ENCODE results near the gene NOS1AP.
"Not testable (repeated sequence)": the region's sequence is repeated elsewhere in the genome, so short reads cannot be mapped to it uniquely, and the experiment has no call there.

The NOS1AP gene

GRCh38 chr1:162040001-162040400 lies 29.5 kb upstream of the NOS1AP start:
- DNase-seq: no peak
- no peaks in the 10 kb centered on the region for H3K36me3 Mint-ChIP-seq (ENCODE audit: low read depth)

GRCh38 chr1:162040657-162041056 lies 28.8 kb upstream of the NOS1AP start:
- Mint-ChIP-seq H3K4me3 (no peak overlapping the region), H3K27ac (no peak overlapping the region), H3K36me3 (ENCODE audit: low read depth) (no peaks in the 10 kb centered on the region), H3K4me1 (peaks cover 2% of the 10 kb centered on the region), H3K27me3 (peaks cover 11% of the 10 kb centered on the region), H3K9me3 (peaks cover 4% of the 10 kb centered on the region)
- no peak for ATAC-seq
- no peak for DNase-seq

More at GRCh38 chr1:162040001-162040400, 29.5 kb upstream of the NOS1AP start:
- H3K4me1 Mint-ChIP-seq: peaks cover 8% of the 10 kb centered on the region
- H3K27me3 Mint-ChIP-seq: peaks cover 11% of the 10 kb centered on the region
- H3K4me3 Mint-ChIP-seq: no peak overlapping the region
- no peak overlapping the region for H3K27ac Mint-ChIP-seq
- no peak for ATAC-seq
- peaks cover 4% of the 10 kb centered on the region for H3K9me3 Mint-ChIP-seq

GRCh38 chr1:162042361-162042760 lies 27.1 kb upstream of the NOS1AP start:
- ATAC-seq: no peak
- Mint-ChIP-seq H3K4me3 (no peak overlapping the region), H3K4me1 (no peaks in the 10 kb centered on the region), H3K9me3 (peaks cover 4% of the 10 kb centered on the region), H3K27ac (no peak overlapping the region), H3K36me3 (ENCODE audit: low read depth) (no peaks in the 10 kb centered on the region), H3K27me3 (peaks cover 9% of the 10 kb centered on the region)
- no peak for DNase-seq

- no peak for DNase-seq
- Mint-ChIP-seq H3K4me1 (no peaks in the 10 kb centered on the region), H3K27me3 (peaks cover 2% of the 10 kb centered on the region), H3K27ac (no peak overlapping the region), H3K36me3 (ENCODE audit: low read depth) (no peaks in the 10 kb centered on the region), H3K4me3 (no peak overlapping the region), H3K9me3 (peaks cover 4% of the 10 kb centered on the region)
- ATAC-seq: no peak
Observed at GRCh38 chr1:162046921-162047320, 22.6 kb upstream of the NOS1AP start.

GRCh38 chr1:162053949-162054348 lies 15.5 kb upstream of the NOS1AP start:
- H3K9me3 Mint-ChIP-seq, ATAC-seq: not testable (repeated sequence)

GRCh38 chr1:162055062-162055461 lies 14.4 kb upstream of the NOS1AP start:
- H3K4me1 Mint-ChIP-seq: no peaks in the 10 kb centered on the region
- no peak for DNase-seq
- no peak overlapping the region for H3K4me3 Mint-ChIP-seq
- no peak overlapping the region for H3K27ac Mint-ChIP-seq
- H3K27me3 Mint-ChIP-seq: peaks cover 6% of the 10 kb centered on the region
- ATAC-seq: peak; percentile 53
- H3K9me3 Mint-ChIP-seq: no peaks in the 10 kb centered on the region
- H3K36me3 Mint-ChIP-seq (ENCODE audit: low read depth): no peaks in the 10 kb centered on the region

More at GRCh38 chr1:162053949-162054348, 15.5 kb upstream of the NOS1AP start:
- not testable (repeated sequence) for H3K4me1 Mint-ChIP-seq; H3K36me3 Mint-ChIP-seq (ENCODE audit: low read depth); DNase-seq; H3K27me3 Mint-ChIP-seq; H3K4me3 Mint-ChIP-seq; H3K27ac Mint-ChIP-seq

- Mint-ChIP-seq H3K27me3 (peaks cover 6% of the 10 kb centered on the region), H3K4me3 (no peak overlapping the region)
- ATAC-seq: peak; percentile 69
Observed at GRCh38 chr1:162056043-162056442, 13.4 kb upstream of the NOS1AP start.

GRCh38 chr1:162056579-162056978 lies 12.9 kb upstream of the NOS1AP start:
- Mint-ChIP-seq H3K27ac (no peak overlapping the region), H3K9me3 (no peaks in the 10 kb centered on the region), H3K4me3 (no peak overlapping the region), H3K36me3 (ENCODE audit: low read depth) (no peaks in the 10 kb centered on the region), H3K4me1 (no peaks in the 10 kb centered on the region), H3K27me3 (peaks cover 6% of the 10 kb centered on the region)
- no peak for DNase-seq
- ATAC-seq: no peak

More at GRCh38 chr1:162056043-162056442, 13.4 kb upstream of the NOS1AP start:
- Mint-ChIP-seq H3K27ac (no peak overlapping the region), H3K4me1 (no peaks in the 10 kb centered on the region), H3K36me3 (ENCODE audit: low read depth) (no peaks in the 10 kb centered on the region), H3K9me3 (no peaks in the 10 kb centered on the region)
- peak; percentile 46 for DNase-seq

GRCh38 chr1:162059721-162060120 lies 9.8 kb upstream of the NOS1AP start:
- Mint-ChIP-seq H3K4me3 (no peak overlapping the region), H3K36me3 (ENCODE audit: low read depth) (no peaks in the 10 kb centered on the region), H3K27me3 (peaks cover 5% of the 10 kb centered on the region), H3K27ac (no peak overlapping the region), H3K4me1 (no peaks in the 10 kb centered on the region), H3K9me3 (no peaks in the 10 kb centered on the region)
- ATAC-seq (no peak), DNase-seq (no peak)

- ATAC-seq: no peak
- Mint-ChIP-seq H3K9me3 (no peaks in the 10 kb centered on the region), H3K27ac (no peak overlapping the region), H3K4me1 (no peaks in the 10 kb centered on the region), H3K36me3 (ENCODE audit: low read depth) (no peaks in the 10 kb centered on the region), H3K27me3 (peaks cover 11% of the 10 kb centered on the region), H3K4me3 (no peak overlapping the region)
- DNase-seq: no peak
Observed at GRCh38 chr1:162060314-162060713, 9.2 kb upstream of the NOS1AP start.

GRCh38 chr1:162062542-162063015 lies 6.9 kb upstream of the NOS1AP start:
- Mint-ChIP-seq H3K4me1 (no peaks in the 10 kb centered on the region), H3K9me3 (no peaks in the 10 kb centered on the region), H3K36me3 (ENCODE audit: low read depth) (no peaks in the 10 kb centered on the region), H3K27me3 (peaks cover 19% of the 10 kb centered on the region), H3K4me3 (no peak overlapping the region), H3K27ac (no peak overlapping the region)
- DNase-seq (no peak), ATAC-seq (no peak)

- no peak for ATAC-seq
- no peak for DNase-seq
- no peaks in the 10 kb centered on the region for H3K9me3 Mint-ChIP-seq
- H3K36me3 Mint-ChIP-seq (ENCODE audit: low read depth): no peaks in the 10 kb centered on the region
- no peak overlapping the region for H3K4me3 Mint-ChIP-seq
- H3K27ac Mint-ChIP-seq: no peak overlapping the region
- peaks cover 32% of the 10 kb centered on the region for H3K27me3 Mint-ChIP-seq
- no peaks in the 10 kb centered on the region for H3K4me1 Mint-ChIP-seq
Observed at GRCh38 chr1:162065016-162065415, 4.5 kb upstream of the NOS1AP start.

- not testable (repeated sequence) for H3K36me3 Mint-ChIP-seq (ENCODE audit: low read depth); H3K4me3 Mint-ChIP-seq; ATAC-seq; H3K27ac Mint-ChIP-seq; H3K4me1 Mint-ChIP-seq; DNase-seq; H3K9me3 Mint-ChIP-seq
- H3K27me3 Mint-ChIP-seq: peaks cover 49% of the 10 kb centered on the region
Observed at GRCh38 chr1:162066836-162067235, 2.7 kb upstream of the NOS1AP start.

GRCh38 chr1:162067466-162067865 lies 2.0 kb upstream of the NOS1AP start:
- Mint-ChIP-seq H3K4me3 (no peak overlapping the region), H3K4me1 (no peaks in the 10 kb centered on the region), H3K27me3 (peaks cover 54% of the 10 kb centered on the region), H3K36me3 (ENCODE audit: low read depth) (no peaks in the 10 kb centered on the region), H3K27ac (no peak overlapping the region), H3K9me3 (no peaks in the 10 kb centered on the region)
- ATAC-seq (no peak), DNase-seq (no peak)

GRCh38 chr1:162068301-162068700 lies 1.2 kb upstream of the NOS1AP start:
- Mint-ChIP-seq H3K27ac (no peak overlapping the region), H3K4me3 (no peak overlapping the region)

More at GRCh38 chr1:162068301-162068700, 1.2 kb upstream of the NOS1AP start:
- Mint-ChIP-seq H3K27me3 (peaks cover 58% of the 10 kb centered on the region), H3K9me3 (no peaks in the 10 kb centered on the region), H3K36me3 (ENCODE audit: low read depth) (no peaks in the 10 kb centered on the region), H3K4me1 (no peaks in the 10 kb centered on the region)
- ATAC-seq: no peak
- DNase-seq: no peak
